Epidermal melanocyte (primary cell): Measurements from ENCODE around the gene CD163L1.
"Not testable (repeated sequence)": the region's sequence is repeated elsewhere in the genome, so short reads cannot be mapped to it uniquely, and the experiment has no call there.

Source experiments
- DNase-seq: peaks from one replicate; pipeline ENCODE4 v3.0.0; 2011; ENCODE audit warnings: low spot score; ENCODE audit not compliant: insufficient read length

The CD163L1 gene

DNA sequence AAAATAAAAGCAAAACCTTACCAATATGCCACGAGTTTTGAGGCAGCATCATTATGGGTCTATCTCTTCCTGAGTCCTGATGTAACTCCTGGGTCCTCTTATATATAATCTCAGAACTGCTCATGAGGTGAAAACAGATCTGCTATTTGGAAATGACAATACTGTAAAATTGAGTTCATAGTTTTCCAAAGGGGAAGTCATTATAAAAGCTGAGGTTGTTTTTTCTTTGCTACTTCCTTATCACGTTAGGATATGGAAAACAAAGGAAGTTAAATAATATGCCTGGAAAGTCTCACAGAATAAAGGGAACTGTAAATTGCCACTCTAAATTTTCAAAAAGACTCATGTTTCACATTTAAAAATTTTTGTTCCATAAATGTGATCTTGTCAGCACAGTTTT lies at the start of gene CD163L1:
Gene CD163L1 (minus strand): TSS at position 78 of the 400 bp plus-strand sequence. CDS start 26 bp downstream, at position 52.
- DNase-seq = no peak

DNA sequence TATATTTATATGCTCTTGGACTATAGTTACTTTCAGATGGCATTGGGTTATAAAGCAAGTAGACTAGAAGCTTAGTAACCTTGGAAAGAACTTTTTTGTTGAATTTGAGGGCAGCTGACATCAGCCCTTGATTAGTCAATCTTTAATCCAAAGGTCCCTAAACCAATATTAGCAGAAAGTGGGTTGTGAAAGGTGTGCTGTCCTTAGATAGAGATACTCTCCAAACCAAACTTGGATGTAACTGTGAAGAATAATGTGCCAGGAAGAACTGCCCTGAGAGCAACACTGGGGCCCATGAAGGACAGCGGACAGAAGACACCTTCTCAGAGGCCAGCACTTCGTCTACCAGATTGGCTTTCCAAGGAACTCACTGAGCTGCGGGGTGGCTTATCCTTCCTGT lies 49.1 kb upstream of the CD163L1 start:
- no peak for DNase-seq

DNA sequence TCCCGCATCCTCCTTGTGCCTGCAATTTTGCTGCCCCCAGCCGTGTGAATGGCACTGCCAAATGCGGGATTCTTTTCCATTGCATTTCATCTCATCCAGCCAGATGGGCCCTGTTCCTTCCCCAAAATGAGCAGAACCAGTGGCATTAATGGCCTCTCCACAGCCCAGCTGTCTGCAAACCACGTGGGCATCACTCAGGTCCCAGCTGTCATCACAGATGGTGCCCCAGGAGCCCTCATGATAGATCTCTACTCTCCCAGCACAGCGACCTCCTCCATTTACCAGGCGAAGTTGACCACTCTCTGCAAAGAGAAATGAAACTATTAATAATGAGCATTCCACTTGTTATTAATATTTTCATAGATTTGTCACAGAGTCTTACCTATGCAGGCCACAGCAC lies 42.6 kb upstream of the CD163L1 start:
- DNase-seq = no peak

DNA sequence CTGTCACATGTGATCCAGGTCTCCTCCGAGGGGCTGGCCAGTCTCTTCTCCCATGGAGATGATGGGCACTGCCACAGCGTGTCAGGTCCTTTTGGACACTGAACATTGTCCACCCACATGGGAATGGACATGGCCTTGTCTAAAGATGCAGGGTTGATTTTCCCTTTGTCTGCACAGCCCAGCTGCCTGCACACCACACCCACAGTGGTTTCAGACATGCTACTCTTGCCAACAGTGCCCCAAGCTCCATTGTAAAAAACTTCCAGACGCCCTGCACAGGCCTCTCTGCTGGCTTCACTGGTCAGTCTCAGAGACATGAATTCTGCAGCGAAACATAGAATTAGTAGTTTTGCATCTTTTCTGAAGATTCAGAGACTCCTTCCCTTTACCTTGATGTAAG lies 41.1 kb upstream of the CD163L1 start:
- DNase-seq = no peak

DNA sequence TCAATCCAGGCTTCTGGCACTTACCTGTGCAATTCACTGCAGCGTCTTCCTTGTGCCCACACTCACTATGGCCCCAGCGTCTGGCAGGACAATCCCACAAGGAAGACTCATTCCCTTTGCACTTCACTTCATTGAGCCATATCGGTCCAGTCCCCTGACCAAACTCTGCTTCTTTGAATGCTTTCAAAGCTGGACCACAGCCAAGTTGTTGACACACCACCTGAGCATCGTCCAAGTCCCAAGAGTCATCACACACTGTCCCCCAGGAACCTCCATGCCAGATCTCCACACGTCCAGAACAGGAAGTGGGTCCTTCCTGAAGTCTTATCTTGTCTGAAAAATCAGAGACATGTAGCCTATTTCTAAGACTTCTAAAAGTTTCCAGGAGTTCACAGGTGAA lies 39.4 kb upstream of the CD163L1 start:
- DNase-seq = no peak

DNA sequence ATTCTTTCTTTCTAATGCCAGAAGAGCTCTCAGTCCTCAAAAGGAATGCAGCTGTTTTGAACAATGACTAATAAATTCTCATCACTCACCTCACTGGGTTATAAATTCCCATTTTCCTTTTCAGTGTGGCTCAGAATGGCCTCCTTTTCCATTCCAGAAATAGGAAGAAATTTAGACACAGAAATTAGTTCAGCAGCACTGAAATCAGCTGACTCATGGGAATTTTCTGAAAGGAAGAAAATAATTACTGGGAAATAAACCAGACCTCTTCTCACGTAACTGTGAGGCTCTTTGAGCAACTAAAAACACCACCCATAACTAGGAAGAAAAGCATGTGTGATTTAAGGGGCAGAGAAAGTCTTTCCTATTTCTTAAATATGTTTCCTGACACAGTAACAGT lies 35.8 kb upstream of the CD163L1 start:
- DNase-seq = no peak

DNA sequence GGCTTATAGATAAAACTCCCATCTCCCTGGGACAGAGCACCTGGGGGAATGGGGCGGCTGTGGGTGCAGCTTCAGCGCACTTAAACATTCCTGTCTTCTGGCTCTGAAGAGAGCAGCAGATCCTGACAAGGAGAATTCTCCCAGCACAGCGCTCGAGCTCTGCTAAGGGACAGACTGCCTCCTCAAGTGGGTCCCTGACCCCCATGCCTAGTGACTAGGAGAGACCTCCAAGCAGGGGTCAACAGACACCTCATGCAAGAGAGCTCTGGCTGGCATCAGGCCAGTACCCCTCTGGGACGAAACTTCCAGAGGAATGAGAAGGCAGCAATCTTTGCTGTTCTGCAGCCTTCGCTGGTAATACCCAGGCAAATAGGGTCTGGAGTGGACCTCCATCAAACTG lies 28.1 kb upstream of the CD163L1 start:
- no peak for DNase-seq

DNA sequence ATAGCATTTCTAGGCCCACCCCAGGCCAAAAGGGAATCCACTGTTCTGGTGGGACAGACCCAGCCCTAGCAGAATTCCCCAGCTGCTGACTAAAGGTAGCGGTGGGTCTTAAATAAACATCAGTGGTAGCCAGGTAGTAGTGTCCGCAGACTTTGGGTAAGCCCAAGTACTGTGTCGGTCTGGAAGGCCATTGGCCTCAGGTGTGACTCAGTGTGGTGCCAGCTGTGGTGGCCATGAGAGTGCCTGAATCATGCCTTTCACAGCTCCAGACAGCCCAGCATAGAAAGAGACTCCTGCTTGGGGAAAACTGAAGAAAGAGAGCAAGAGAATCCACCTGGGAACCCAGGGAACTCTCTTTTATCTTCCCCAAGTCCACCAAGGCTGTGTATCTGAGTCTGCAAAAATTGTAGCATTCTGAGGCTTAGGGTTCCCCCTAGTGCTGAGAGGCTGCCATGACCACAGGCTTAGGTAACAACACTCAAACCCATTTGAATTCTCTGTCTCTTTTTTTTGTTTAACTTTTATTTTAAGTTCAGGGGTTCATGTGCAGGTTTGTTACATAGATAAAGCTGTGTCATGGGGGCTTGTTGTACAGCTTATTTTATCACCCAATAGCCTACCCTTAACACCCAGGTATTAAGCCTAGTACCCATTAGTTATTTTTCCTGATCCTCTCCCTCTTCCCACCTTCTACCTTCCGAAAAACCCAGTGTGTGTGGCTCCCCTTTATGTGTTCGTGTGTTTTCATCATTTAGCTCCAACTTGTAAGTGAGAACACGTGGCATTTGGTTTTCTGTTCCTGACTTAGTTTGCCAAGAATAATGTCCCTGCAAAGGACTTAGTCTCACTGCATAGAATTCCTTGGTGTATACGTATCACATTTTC lies 16.7 kb upstream of the CD163L1 start:
- peak; percentile 37 for DNase-seq

DNA sequence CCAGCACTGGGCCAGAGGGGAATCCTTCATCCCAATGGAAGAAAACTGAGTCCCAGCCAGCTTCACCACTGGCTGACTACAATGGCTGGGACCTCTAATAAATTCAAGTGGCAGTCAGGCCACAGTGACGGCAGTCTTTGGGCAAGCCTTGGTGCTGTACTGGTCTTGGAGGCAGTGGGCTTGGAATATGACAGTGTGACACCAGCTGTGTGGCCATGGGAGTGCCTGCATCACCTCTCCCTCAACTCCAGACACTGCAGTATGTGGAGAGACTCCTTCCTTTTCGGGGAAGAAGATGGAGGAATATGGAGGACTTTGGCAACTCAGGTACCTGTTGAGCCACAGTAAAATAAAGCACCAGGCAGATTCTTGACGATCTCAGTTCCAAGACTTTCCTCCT lies 16.0 kb upstream of the CD163L1 start:
- no peak for DNase-seq

DNA sequence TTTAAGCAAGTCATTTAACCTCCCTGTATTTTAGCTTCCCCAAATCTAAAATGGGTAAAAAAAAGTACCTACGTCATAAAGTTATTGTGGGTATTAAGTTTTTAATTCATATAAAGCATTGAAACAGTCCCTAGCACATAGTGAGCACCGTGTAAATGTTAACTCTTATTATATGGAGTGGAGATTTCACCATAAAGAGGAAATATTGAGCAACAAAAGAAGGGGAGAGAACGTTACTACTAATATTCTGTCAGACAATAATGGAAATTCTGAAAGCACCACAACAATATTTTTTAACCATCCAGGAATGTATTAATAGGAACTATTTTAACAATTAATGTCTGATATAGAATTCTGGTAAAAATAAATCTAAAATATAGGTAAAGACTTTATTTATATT lies 7.8 kb upstream of the CD163L1 start:
- no peak for DNase-seq

DNA sequence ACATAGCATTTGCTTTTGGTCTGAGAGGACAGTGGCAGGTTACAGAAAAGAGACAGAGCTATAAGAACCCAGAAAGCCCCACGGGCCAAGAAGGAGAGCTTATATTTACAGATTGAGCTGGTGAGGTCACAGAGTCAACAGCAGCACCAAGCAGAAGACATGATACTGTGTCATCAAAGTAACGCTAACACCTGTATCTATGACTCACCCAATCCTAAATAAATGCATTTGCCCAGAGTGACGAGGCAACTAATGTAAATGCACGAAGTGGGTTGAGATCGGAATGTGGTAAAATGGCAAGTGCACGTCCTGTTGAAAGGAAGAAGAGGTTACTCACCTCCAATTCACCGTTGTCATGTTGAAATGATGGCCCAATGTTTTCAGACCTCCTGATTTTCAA lies 6.7 kb upstream of the CD163L1 start:
- DNase-seq = no peak

DNA sequence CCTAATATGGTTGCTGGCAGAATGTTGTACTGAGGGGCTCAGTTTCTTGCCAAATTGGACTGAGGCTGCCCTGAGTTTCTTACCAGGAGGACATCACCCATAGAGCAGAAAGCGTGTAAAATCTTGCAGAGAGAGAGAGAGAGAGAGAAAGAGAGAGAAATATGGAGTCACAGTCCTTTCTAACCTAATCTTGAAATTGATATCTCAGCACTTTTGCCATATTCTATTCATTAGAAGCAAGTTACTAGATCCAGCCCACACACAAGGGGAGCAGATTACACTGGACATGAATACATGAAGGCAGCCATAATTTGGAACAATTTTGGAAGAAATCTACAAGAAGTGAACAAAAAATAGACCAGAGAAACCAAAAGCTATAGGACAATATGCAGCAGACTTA lies 4.1 kb upstream of the CD163L1 start:
- no peak for DNase-seq

DNA sequence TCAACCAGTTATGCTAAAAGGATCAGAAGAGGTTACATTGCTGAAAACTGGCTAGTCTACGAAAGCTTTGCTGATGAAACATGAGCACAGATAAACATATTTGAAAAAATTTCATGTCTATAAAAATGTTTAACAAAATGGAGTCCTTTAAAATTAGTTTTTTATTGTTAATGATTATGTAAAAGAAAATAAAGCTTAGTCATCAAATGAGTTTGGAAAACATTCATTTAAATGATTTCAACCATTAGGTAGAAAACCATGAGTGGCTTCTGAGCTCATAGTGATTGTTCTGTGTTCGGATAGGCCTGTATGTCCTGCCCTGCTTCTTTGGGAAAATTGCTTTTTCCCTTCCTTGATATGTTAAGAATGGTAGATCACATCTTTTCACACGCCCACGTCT lies 584 bp upstream of the CD163L1 start:
- no peak for DNase-seq

DNA sequence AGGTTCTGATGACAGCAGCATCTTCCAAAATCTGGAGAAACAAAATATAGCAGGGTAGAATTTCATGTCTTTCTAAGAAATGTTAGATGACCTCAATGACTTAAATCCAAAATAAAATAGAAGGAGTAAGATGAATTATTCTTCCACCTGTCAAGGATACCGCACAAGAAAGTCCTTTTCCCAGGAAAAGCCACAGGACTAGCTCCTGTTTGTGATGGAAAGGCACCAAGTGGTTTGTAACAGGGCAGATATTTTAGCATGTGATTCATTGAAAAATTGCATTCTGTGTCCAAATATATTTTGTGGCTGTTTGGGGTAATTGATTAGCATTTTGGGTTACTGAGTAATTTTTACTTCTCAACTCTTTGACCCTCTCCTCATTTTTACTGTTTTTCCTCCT lies 2.7 kb downstream of the CD163L1 start:
- DNase-seq = no peak

DNA sequence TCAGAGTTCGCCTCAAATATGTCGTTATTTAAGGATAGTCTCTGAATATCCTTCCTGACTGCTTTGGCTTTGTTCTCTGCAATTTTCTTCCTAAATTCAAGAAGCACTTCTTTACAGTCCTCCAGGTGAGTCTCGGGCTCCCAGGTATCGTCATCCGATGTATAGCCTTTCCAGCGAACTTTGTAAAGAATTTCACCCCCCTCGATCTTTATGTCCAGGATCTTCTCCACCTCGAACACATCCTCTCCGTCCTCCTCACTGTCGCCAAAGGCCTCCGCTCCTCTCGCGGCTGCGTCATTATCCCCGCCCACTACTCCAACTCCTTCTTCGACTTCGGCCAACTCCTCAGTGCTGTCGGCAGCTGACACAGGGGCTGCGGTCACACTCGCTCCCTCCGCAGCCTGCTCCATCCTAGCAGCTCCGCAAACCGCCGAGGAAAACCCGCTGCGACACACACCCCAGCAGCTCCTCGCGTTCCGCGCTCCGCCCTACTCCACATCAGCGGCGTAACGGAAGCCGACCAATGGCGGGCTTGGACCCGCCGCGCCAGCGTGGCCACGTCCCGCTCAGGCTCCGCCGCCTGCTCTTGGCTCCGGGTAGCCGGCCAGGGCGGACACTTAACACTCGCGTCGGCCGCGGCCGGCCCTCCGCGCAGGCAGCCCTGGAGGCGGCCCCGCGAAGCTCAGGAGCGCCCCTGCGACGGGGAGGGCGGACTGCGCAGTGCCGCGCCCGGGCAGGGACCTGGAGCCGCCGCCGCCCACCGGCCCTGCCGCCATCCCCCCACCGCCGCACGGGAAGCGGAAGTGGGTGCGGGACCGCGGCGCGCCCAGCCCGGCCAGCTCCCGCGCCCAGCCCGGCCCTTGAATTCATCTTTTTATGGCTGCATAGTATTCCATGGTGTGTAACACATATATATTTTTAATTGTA lies 4.1 kb downstream of the CD163L1 start:
- DNase-seq = no peak

DNA sequence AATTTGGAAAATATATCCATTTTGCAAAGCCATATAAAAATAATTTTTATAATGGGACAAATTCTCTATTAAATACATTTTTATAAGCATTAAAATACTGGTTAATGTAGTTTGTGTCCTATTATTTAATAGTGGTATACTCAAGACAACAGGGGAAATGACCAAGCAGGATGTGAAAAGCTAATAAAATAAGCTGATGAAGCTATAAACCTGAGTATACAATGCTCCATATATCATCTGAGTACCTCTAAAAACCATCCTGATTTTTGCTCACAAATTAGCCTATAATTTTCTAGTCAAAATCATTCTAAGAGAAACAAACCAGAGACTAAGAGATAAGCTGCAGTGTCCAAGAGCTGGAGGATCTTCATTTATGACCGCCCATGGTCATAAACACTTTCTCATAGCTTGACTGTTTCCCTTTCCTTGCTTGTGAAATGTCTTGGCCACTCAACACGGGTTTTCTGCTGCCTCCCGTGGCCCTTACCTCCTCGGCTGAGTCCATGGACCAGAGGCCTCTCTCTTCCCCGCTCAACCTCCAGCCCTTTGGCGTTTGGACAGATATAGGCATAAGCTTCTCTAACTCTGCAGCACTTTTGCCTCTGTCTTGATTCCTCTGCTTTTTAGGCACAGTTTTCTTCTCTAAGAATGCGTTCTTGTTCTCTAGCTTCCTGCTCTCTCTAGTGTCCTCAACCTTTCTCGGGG lies 5.5 kb downstream of the CD163L1 start:
- not testable (repeated sequence) for DNase-seq

DNA sequence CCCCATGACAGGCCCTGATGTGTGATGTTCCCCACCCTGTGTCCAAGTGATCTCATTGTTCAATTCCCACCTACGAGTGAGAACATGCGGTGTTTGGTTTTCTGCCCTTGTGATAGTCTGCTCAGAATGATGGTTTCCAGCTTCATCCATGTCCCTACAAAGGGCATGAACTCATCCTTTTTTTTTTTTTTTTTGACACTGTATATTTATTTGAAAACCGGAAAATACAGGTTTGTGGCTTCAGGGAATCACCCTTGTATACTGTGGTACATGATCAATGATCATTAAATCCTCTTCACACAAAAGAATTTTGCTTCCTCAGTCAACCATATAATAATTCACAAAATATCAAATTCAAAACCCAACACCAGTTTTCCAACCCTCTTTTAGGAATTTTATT lies 6.5 kb downstream of the CD163L1 start:
- not testable (repeated sequence) for DNase-seq

DNA sequence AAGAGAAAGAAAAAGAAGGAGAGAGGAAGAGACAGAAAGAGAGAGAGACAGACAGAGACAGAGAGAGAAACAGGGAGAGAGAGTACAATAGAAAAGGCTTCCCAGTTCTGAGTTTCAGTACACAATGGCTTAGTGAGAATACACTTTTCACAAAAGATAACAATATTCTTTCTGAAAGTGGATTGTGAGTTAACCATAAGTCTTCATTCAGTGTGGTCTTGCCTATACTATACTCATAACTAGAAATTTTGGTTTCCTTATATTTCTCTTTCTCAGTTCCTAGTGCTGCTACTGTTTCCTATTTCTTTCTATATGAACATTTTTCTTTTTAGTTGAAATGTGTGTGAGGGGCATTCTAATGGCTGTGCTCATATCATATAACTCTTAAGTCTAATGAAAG lies 9.3 kb downstream of the CD163L1 start:
- DNase-seq = no peak

DNA sequence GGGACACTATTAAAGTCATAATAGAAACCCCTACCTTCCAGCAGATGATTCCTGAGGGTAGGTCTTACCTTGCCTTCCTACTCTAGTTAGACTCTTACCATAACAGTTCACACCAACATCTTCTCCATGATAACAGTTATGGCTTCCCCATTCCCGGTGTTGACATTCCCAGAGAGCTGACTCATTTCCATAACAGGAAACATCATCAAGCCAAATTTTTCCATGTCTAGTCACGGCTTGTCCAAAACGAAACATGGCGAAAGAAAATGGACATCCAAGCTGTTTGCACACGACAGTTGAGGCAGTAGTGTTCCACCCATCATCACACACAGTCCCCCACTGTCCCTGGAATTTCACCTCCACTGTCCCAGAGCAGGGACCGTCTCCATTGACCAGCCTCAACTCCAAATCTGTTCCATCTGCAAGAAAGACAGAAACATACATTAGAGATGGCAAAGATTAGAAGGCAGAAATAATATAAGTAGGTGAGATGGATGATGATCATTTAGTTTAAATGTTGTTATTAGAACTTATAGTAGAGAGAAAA lies 10.6 kb downstream of the CD163L1 start:
- DNase-seq = no peak

DNA sequence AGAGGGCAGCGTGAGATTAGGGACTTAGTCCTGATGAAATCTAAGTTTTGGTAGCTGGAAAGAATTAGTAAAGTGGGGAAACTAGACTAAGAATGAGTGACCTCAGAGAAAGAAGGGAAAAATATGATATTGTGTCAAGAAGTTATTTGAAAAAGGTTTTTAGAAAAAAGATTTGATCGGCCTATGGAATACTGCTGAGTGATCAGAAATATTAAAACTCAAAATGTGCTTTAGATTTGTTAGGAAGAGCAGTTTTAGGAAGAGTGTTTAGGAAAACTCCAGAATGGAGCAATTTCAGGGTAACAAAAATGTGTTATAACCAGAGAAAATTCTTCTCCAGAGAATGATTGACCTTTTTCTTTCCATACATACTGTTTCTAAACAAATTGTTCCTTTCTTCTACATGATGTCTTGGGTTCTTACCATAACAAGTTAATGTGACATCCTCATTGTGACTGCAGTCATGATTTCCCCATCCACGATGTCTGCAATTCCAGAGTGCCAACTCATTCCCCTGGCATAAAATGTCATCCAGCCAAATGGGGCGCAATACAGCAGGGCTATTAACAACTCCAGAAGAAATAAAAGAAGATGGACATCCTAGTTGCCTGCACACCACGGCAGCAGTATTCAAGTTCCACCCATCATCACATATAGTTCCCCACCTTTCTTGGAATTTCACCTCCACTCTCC lies 11.8 kb downstream of the CD163L1 start:
- no peak for DNase-seq

DNA sequence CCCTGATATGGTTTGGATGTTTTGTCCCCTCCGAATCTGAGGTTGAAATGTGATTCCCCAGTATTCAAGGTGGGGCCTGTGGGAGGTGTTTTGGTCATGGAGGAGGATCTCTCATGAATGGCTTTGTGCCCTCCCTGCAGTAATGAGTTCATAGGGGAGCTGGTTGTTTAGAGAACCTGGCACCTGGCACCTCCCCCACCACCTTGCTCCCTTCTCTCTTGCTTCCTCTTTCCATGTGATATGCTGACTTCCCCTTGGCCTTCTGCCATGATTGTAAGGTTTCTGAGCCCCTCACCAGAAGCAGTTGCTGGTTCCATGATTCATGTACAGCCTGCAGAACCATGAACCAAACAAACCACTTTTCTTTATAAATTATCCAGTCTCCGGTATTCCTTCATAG lies 32.6 kb downstream of the CD163L1 start:
- no peak for DNase-seq
